ENCODE results near the gene WDR54.

- TF ChIP-seq CTCF (IDR thresholded peaks at IDR 0.05 in 2 of 3, conservative IDR thresholded peaks at IDR 0.05 in 1 of 3; ENCODE audit: control insufficient read depth in 2 of 3, extremely low read depth in 1 of 3, insufficient read depth in 1 of 3, low read depth in 3 of 3, low read length in 3 of 3) (no peak), RFX5 (IDR thresholded peaks at IDR 0.05; ENCODE audit: low read depth, low read length) (no peak), CHD2 (IDR thresholded peaks at IDR 0.05; ENCODE audit: borderline replicate concordance, low read depth, low read length) (peak; percentile 66; the same call in 1 of the 2 replicates), CREM (IDR thresholded peaks at IDR 0.05; ENCODE audit: low read depth) (no peak; the same call in 1 of the 2 replicates), CBX3 (IDR thresholded peaks at IDR 0.05; ENCODE audit: borderline replicate concordance, low read depth) (no peak)
These were observed 36.1 kb downstream of the WDR54 start for GRCh38 chr2:74457549-74458131.

All from GM12878 (cell line).